CD4-positive, alpha-beta memory T cell (primary cell): ENCODE data around the gene KCNE4. TPM values are rescaled to one million over a fixed set of nuclear protein-coding genes. Genes with fewer than 3 reads are reported as not detected.

Source experiments
- CTCF ChIA-PET: fragments of 350-600 bp; sonication (Branson Sonifier 250); formaldehyde crosslinking; loops from one replicate; lab custom pipeline; 2021; ENCODE audit warnings: inconsistent platforms; ENCODE audit not compliant: partially characterized antibody; lab: Charles Lee
- POLR2A ChIA-PET: fragments of 350-600 bp; sonication (Branson Sonifier 250); formaldehyde crosslinking; loops from one replicate; lab custom pipeline; 2021; ENCODE audit not compliant: partially characterized antibody; lab: Charles Lee
- DNase-seq, 5 donors: peaks; one replicate each; pipeline versions ENCODE4 v3.0.0 to v3.0.0-alpha.2; 2020 to 2022; ENCODE audit warnings: mixed read lengths in 1 of 5
- H3K27ac ChIP-seq: one replicate; pipeline ENCODE4 v1.7.0; 2013; ENCODE audit warnings: low read depth, low read length
- H3K27me3 ChIP-seq: 2 replicates; pipeline ENCODE4 v1.7.0; 2013; ENCODE audit warnings: mild to moderate bottlenecking, low read length, moderate library complexity; ENCODE audit not compliant: insufficient read depth
- H3K36me3 ChIP-seq: 2 replicates; pipeline ENCODE4 v1.7.0; 2013; ENCODE audit warnings: mild to moderate bottlenecking, low read length, moderate library complexity; ENCODE audit not compliant: insufficient read depth
- H3K4me1 ChIP-seq: 2 replicates; pipeline ENCODE4 v1.7.0; 2013; ENCODE audit warnings: mild to moderate bottlenecking, low read length, moderate library complexity; ENCODE audit not compliant: insufficient read depth
- H3K4me3 ChIP-seq, 2 donors: one replicate each; pipeline ENCODE4 v1.7.0; 2013; ENCODE audit warnings: low read length in 2 of 2, mild to moderate bottlenecking in 1 of 2
- H3K9me3 ChIP-seq, 2 donors: one replicate each; pipeline ENCODE4 v1.7.0; 2013; ENCODE audit warnings: low read length in 2 of 2, control low read depth in 1 of 2; ENCODE audit not compliant: control insufficient read depth in 1 of 2
- H3K27ac Mint-ChIP-seq, 7 donors: one replicate each; pipeline ENCODE4 v1.8.0; 2020 to 2021; ENCODE audit warnings: mixed read lengths in 7 of 7, mild to moderate bottlenecking in 6 of 7, inconsistent platforms in 3 of 7, moderate library complexity in 3 of 7
- H3K27me3 Mint-ChIP-seq, 2 donors: one replicate each; pipeline ENCODE4 v1.8.0; 2020 to 2021; ENCODE audit warnings: mixed read lengths in 2 of 2
- H3K36me3 Mint-ChIP-seq, 2 donors: one replicate each; pipeline ENCODE4 v1.8.0; 2020 to 2021; ENCODE audit warnings: mixed read lengths in 2 of 2, inconsistent platforms in 1 of 2, mild to moderate bottlenecking in 1 of 2
- H3K4me1 Mint-ChIP-seq, 4 donors: one replicate each; pipeline ENCODE4 v1.8.0; 2020 to 2021; ENCODE audit warnings: mixed read lengths in 4 of 4, mild to moderate bottlenecking in 1 of 4
- H3K4me3 Mint-ChIP-seq, 8 donors: one replicate each; pipeline ENCODE4 v1.8.0; 2020 to 2021; ENCODE audit warnings: mixed read lengths in 8 of 8, mild to moderate bottlenecking in 7 of 8, moderate library complexity in 6 of 8, inconsistent platforms in 3 of 8
- H3K9me3 Mint-ChIP-seq, 8 donors: one replicate each; pipeline ENCODE4 v1.8.0; 2020 to 2021; ENCODE audit warnings: mixed read lengths in 8 of 8, mild to moderate bottlenecking in 5 of 8, inconsistent platforms in 3 of 8, moderate library complexity in 1 of 8
- intact Hi-C: fragments of 100-400 bp; cut with micrococcal nuclease; formaldehyde crosslinking; loops from one replicate; pipeline ENCODE4 v1.15.1; 2023
- polyA plus RNA-seq, 2 donors: library from polyadenylated mRNA; unstranded; fragments of 300-500 nt; fragmentation: Illumina TruSeq; gene quantifications; one replicate each; pipeline ENCODE4 v1.2.3, GENCODE V29; 2021
- total RNA-seq, 2 experiments: library from RNA; stranded (reverse); gene quantifications; one replicate each; pipeline ENCODE4 v1.2.3, GENCODE V29; 2021

Gene KCNE4
- total and polyA plus RNA-seq, 4 experiments from 2014 or later: not detected

DNA sequence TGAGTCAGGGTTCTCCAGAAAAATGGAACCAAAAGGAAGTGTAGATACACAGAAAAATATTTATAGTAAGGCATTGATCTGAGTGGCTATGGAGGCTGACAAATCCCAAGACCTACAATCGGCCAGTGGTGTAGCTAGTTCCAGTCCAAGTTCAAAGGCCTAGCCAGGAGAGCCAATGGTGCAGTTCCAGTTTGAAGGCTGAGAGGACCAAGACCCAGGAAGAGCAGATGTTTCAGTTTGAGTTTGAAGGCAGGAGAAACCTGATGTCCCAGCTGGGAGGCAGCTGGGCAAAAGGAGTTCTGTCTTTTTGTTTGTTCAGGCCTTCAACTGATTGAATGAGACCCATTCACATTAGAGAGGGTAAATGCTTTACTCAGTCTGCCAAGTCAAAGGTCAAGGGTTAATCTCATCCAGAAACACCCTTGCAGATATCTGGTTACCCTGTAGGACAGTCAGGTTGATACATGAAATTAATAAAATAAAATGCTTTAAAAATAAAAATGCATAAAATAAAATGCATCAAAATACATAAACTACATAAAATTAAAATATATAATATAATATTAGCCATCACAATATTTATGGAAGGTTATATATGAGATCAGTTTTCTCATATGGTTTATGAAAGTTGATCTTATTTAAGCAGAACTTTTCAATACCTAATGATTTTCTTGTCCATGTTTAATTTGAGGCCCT lies 38.7 kb downstream of the KCNE4 start:
- POLR2A ChIA-PET: no interaction called here
- H3K36me3 Mint-ChIP-seq: no peaks in the 10 kb centered on the region

DNA sequence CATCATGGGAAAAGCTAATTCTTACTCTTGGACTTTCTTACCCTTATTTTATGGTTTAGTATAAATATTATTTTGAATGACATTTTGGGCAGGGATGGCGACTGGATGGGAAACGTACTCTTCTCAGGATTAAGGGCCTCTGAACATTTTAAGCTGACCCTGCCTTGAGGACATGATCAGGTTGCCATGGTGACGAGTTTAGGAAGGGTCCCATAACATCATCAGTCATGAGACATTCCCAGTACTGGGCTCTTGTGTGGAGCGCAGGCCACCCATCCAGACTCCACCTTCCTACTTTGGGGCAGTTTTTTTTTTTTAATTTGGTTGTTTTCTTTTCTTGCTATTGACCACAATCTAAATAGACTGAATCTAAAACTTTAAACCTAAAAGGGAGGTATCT lies 40.7 kb downstream of the KCNE4 start:
- no peaks in the 10 kb centered on the region for H3K4me1 Mint-ChIP-seq
- H3K27ac ChIP-seq: no peak overlapping the region
- H3K27me3 Mint-ChIP-seq: peaks cover 0 to 4% of the 10 kb centered on the region in 2 donors
- H3K27ac Mint-ChIP-seq: no peak overlapping the region
- DNase-seq: no peak
- no peak overlapping the region for H3K4me3 Mint-ChIP-seq
- ChIA-PET CTCF (no interaction called here), POLR2A (no interaction called here)
- H3K9me3 ChIP-seq: no peaks in the 10 kb centered on the region
- intact Hi-C loops: no loop called here
- H3K36me3 Mint-ChIP-seq: no peaks in the 10 kb centered on the region
- H3K27me3 ChIP-seq: no peaks in the 10 kb centered on the region
- H3K4me1 ChIP-seq: no peaks in the 10 kb centered on the region
- H3K36me3 ChIP-seq: no peaks in the 10 kb centered on the region
- no peak overlapping the region for H3K4me3 ChIP-seq
- peaks cover 0 to 2% (median 0%) of the 10 kb centered on the region in 8 donors for H3K9me3 Mint-ChIP-seq

More for the DNA sequence above, 38.7 kb downstream of the KCNE4 start:
- Mint-ChIP-seq H3K27me3 (peaks cover 2 to 4% of the 10 kb centered on the region in 2 donors), H3K4me3 (no peak overlapping the region), H3K4me1 (no peaks in the 10 kb centered on the region), H3K9me3 (peaks cover 0 to 2% (median 0%) of the 10 kb centered on the region in 8 donors), H3K27ac (no peak overlapping the region)
- Histone ChIP-seq H3K36me3 (no peaks in the 10 kb centered on the region), H3K27ac (no peak overlapping the region), H3K9me3 (no peaks in the 10 kb centered on the region), H3K4me1 (no peaks in the 10 kb centered on the region), H3K27me3 (no peaks in the 10 kb centered on the region), H3K4me3 (no peak overlapping the region)
- intact Hi-C loops: no loop called here
- no peak for DNase-seq
- CTCF ChIA-PET: no interaction called here

DNA sequence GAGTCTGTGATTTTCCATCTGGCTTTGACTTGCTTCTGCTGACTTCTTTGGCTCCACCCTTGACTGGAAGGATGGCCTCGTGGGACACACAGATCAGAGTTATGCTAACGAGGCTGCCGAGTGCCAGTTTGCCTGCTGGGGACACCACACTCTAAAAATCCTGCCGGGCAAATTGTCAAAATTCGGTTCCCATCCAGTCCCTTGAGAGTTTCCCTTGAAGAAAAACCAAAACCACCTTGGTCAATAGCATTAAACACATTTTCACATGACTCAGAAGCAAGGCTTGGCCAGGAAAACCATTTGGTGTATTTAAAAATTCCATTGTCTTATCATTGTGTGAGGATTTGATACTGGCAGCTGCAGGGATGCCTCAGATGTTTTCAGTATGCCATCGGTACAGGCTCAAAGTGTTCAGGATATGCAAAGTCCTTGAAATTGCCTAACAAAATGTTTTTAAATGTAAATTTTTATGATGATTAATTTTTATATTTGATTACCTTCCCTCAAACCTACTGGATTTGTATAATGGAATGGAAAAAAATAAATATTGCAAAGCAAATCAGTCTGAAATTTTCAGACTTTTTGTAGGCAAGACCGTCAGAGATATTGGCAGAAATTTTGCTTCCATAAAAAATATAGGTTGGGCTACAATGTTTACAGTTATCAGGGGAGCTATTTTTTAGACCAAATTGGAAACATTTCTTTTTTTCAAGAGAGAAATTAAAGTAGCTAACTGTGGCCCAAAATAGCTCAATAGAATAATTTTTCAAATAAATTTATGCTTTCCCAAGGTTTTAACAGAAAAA lies 41.6 kb downstream of the KCNE4 start:
- intact Hi-C loops: no loop called here
- no peaks in the 10 kb centered on the region for H3K4me1 Mint-ChIP-seq
- H3K27ac Mint-ChIP-seq: no peak overlapping the region
- ChIA-PET POLR2A (no interaction called here), CTCF (no interaction called here)
- peaks cover 0 to 2% (median 0%) of the 10 kb centered on the region in 8 donors for H3K9me3 Mint-ChIP-seq
- H3K36me3 ChIP-seq: no peaks in the 10 kb centered on the region
- no peaks in the 10 kb centered on the region for H3K27me3 ChIP-seq
- no peaks in the 10 kb centered on the region for H3K4me1 ChIP-seq
- H3K4me3 ChIP-seq: no peak overlapping the region
- H3K27ac ChIP-seq: no peak overlapping the region
- H3K27me3 Mint-ChIP-seq: peaks cover 0 to 4% of the 10 kb centered on the region in 2 donors
- no peak for DNase-seq
- H3K9me3 ChIP-seq: no peaks in the 10 kb centered on the region
- H3K4me3 Mint-ChIP-seq: no peak overlapping the region
- H3K36me3 Mint-ChIP-seq: no peaks in the 10 kb centered on the region

DNA sequence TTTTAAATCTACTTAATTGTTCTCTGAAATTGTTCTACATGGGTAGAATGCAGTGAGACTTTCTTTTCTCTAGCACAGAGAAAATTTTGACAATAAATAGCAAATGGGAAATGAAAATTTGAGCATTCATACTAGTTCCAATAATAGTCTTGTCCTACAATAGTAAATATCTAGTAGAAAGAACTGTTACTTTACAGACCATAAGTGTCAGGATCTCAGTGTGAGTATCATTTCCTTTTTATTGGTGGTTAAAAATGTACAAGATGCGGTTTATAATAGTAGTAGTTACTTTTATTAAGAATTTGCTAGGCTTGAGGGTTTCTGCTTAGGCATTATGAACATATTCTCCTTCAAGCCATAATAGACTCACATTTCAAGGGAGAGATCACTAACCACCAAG lies 43.2 kb downstream of the KCNE4 start:
- H3K36me3 ChIP-seq: no peaks in the 10 kb centered on the region
- H3K4me1 ChIP-seq: no peaks in the 10 kb centered on the region
- no peak overlapping the region for H3K27ac Mint-ChIP-seq
- no peak overlapping the region for H3K27ac ChIP-seq
- ChIA-PET POLR2A (no interaction called here), CTCF (no interaction called here)
- intact Hi-C loops: no loop called here
- peaks cover 0 to 2% (median 0%) of the 10 kb centered on the region in 8 donors for H3K9me3 Mint-ChIP-seq
- H3K9me3 ChIP-seq: no peaks in the 10 kb centered on the region
- H3K4me3 ChIP-seq: no peak overlapping the region
- no peaks in the 10 kb centered on the region for H3K36me3 Mint-ChIP-seq
- no peaks in the 10 kb centered on the region for H3K27me3 ChIP-seq
- DNase-seq: no peak
- no peak overlapping the region for H3K4me3 Mint-ChIP-seq
- no peaks in the 10 kb centered on the region for H3K4me1 Mint-ChIP-seq
- H3K27me3 Mint-ChIP-seq: peaks cover 0 to 4% of the 10 kb centered on the region in 2 donors

DNA sequence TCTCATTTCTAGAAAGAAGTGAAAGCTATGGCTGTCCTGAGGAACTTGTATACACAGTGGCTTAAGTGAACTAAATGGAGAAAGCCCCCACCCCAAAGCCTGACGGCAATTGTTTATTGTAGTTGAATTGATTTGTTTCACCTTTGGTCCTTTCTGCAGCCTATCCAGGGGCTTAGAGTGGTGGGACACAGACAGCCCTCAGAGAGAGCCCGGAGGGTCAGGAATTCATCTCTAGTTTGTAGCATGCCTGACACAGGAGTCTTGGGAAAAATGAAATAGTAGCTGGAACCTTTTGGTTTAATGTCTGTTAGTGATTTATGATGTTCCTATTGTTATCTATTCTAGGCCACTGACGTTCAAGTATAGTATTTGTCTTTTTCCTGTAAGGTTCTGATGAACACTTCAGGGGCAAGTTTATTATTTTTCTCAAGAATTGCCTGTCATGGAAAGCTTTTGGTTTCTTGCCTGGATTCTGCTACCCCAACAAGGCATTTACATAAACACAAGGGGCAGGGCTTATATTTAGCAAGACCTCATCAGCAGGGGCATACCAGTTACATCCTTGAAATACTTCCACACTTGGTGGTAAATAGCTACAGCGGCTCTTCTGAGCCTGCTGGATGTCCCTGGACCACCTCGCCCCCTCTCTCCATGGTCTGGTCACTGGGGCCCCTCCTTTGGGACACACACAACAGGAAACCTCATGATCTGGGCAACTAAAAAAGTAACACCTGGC lies 44.4 kb downstream of the KCNE4 start:
- H3K27ac Mint-ChIP-seq: no peak overlapping the region
- H3K4me3 Mint-ChIP-seq: no peak overlapping the region
- no peaks in the 10 kb centered on the region for H3K9me3 ChIP-seq
- no peaks in the 10 kb centered on the region for H3K4me1 ChIP-seq
- no peak for DNase-seq
- intact Hi-C loops: no loop called here
- no peaks in the 10 kb centered on the region for H3K36me3 Mint-ChIP-seq
- H3K27me3 Mint-ChIP-seq: peaks cover 0 to 4% of the 10 kb centered on the region in 2 donors
- ChIA-PET CTCF (no interaction called here), POLR2A (no interaction called here)
- no peaks in the 10 kb centered on the region for H3K4me1 Mint-ChIP-seq
- H3K4me3 ChIP-seq: no peak overlapping the region
- peaks cover 0 to 2% (median 0%) of the 10 kb centered on the region in 8 donors for H3K9me3 Mint-ChIP-seq
- H3K36me3 ChIP-seq: no peaks in the 10 kb centered on the region
- no peak overlapping the region for H3K27ac ChIP-seq
- H3K27me3 ChIP-seq: no peaks in the 10 kb centered on the region

DNA sequence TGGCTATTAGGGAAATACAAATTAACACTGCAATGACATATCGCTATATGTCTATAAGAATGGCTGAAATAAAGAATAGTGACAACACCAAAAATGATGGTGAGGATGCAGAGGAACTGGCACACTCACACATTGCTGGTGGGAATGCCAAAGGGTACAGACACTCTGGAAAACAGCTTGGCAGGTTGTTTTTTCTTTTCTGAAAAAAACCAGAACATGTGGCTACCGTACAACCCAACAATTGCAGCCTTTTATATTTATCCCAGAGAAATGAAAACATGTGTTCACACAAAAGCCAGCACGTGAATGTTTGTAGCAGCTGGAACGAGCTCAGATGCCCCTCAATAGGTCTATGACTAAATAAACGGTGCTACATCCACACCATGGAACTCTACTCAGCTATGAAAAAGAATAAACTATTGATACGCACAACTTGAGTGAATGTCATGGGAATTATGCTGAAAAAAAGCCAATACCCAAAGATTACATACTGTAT lies 45.9 kb downstream of the KCNE4 start:
- Histone ChIP-seq H3K36me3 (no peaks in the 10 kb centered on the region), H3K4me3 (no peak overlapping the region), H3K9me3 (no peaks in the 10 kb centered on the region), H3K27me3 (no peaks in the 10 kb centered on the region), H3K27ac (no peak overlapping the region), H3K4me1 (no peaks in the 10 kb centered on the region)
- no peak for DNase-seq
- Mint-ChIP-seq H3K27me3 (peaks cover 0 to 2% of the 10 kb centered on the region in 2 donors), H3K4me1 (no peaks in the 10 kb centered on the region), H3K9me3 (peaks cover 0 to 2% (median 0%) of the 10 kb centered on the region in 8 donors), H3K36me3 (no peaks in the 10 kb centered on the region), H3K27ac (no peak overlapping the region), H3K4me3 (no peak overlapping the region)
- CTCF ChIA-PET: no interaction called here
- POLR2A ChIA-PET: no interaction called here
- intact Hi-C loops: no loop called here

DNA sequence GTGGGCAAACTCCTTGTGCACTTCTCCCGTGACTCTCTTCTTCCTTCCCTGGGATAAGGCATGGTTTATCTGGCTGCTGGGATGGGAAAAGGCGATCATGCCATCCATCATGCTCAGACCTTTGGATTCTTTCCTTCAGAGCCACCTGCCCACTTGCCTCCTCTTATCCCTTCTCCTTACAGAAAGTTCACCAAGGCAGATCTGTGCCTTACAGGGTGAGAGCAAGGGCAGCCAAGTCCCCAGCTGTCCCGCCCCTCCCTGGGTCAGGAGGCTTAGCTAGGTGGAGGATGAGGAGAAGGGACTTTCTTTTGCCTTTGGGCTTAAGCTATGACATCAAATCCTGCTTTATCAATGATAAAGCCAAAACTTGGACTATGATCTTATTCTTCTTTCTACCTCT lies 47.6 kb downstream of the KCNE4 start:
- Mint-ChIP-seq H3K4me1 (no peaks in the 10 kb centered on the region), H3K27me3 (peaks cover 0 to 2% of the 10 kb centered on the region in 2 donors), H3K4me3 (no peak overlapping the region), H3K9me3 (peaks cover 0 to 2% (median 0%) of the 10 kb centered on the region in 8 donors), H3K36me3 (no peaks in the 10 kb centered on the region), H3K27ac (no peak overlapping the region)
- POLR2A ChIA-PET: no interaction called here
- intact Hi-C loops: no loop called here
- H3K36me3 ChIP-seq: no peaks in the 10 kb centered on the region
- H3K4me1 ChIP-seq: no peaks in the 10 kb centered on the region
- no peak for DNase-seq
- no peak overlapping the region for H3K27ac ChIP-seq
- no peak overlapping the region for H3K4me3 ChIP-seq
- no peaks in the 10 kb centered on the region for H3K27me3 ChIP-seq
- CTCF ChIA-PET: no interaction called here
- H3K9me3 ChIP-seq: no peaks in the 10 kb centered on the region
